GM18517 (cell line): ENCODE data around the gene EIF4E2.

ENCODE experiments used
- ATAC-seq: cut with Tn5 transposase; IDR thresholded peaks from one replicate; pipeline ENCODE4 v1.9.1; 2021; ENCODE audit warnings: mild to moderate bottlenecking, moderate library complexity; ENCODE audit not compliant: unreplicated experiment

The EIF4E2 gene

DNA sequence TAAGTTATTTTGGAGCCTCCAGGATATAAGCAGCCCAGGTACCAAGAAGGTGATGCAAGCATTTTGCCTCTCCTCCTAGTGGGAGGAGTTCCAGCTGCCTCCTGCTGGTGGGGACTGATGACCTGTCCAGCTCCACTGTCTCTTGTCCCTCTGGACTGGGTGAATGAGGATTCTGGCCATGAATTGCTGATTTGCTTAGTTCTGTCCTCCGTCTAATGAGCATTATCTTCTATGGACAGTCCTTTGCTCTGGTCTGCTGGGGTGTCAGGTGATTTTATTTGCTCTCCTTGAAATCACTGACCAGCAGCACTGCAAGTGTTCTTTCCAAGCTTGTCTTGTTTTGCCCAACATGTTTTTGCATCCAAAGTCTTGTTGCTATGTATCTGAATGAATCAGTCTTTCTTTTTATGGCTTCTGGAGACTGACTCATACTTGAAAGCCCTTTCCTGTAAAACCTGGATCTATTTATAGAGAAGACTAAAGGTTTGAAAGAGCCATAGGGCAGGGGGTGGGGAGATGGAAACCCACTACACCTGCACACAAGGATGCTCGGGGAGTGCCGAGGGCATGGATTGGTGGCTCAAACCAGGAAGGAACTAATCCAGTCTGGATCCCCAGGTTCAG is 42.4 kb downstream of the EIF4E2 start:
- no peak for ATAC-seq

DNA sequence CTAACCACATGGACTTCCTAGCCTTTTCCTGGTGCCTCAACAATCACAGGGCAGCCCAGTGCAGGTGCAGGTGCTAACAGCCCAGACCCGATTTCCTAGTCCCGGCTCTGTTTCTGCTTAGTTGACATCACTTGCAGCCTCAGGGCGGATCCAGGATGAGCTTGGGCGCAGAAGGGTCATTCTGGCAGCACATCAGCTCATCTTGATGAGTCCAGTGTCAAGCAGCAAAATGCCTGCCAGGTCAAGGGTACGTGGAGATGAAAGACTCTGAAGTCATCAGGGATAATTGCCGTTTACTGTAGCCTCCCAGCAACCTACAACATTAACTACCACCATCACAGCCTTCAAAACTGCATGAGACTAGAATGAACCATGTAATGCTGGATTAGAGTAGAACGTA is 43.5 kb downstream of the EIF4E2 start:
- ATAC-seq = no peak

DNA sequence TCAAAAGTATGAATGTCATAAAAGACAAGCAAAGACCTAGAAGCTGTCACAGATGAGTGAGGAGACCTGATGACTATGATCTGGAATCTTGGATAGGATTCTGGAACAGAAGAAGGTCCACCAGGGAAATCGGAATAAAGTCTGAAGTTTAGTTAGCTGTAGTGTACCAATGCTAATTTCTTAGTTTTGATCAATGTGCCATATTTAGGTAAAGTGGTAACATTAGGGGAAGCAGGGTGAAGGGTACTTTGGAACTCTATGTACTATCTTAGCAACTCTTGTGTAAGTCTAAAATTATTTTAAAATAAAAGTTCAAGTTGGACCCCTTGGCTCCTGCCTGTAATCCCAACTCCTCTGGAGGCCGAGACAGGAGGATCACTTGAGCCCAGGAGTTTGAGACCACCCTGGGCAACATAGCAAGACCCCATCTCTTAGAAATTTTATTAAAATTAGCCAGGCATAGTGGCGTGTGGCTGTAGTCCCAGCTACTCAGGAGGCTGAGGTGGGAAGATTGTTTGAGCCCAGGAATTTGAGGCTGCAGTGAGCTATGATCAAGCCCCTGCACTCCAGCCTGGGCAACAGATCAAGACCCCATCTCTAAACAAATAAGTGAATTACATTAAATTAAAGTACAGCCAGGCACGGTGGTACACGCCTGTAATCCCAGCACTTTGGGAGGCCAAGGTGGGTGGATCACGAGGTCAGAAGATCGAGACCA is 47.0 kb downstream of the EIF4E2 start:
- no peak for ATAC-seq

DNA sequence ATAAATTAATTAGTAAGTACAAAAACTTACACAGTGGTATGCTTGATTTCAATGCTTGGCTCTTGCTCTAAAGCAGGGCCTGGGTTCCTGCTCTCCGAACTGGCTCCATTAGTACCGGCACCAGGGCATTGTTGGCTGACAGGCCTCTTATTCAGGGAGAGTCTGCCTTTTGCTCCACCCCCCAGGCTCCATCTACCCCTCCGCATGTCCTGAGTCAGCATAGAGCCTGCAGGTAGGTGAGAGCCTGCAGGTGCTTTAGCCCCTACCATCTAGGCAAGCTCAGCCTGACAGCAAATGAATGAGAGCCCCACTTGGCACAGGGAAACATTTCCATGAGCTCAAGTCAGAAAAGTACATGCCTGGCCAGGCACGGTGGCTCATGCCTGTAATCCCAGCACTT is 47.8 kb downstream of the EIF4E2 start:
- ATAC-seq = no peak

DNA sequence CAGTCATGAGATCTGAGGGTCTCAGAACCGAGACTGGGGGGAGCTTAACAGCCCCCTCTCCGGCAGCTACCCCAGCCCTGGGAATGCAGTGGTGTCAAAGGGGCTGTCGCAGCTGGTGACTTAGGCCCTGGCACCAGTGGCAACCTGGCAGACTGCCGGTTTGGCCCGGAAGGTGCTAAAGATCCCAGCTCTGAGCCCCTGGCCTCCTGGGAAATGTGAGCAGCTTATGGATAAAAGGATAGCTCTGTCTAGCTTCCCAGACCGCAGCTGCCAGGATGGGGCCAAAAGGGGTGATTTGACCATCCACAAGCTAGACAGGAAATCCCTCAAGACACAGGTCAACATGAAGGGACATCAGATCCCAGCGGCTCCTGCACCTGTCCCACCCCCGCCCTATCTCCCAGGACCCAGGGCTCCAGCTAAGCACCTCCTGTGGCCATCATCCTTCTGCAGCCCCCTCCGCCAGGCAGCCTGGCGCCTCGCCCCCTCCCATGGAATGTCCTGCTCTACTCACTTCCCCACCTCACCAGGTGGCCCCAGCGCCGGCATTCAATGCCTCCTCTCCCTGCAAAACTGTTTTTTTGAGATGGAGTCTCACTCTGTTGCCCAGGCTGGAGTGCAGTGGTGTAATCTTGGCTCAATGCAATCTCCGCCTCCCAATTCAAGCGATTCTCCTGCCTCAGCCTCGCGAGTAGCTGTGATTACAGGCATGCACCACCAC is 49.7 kb downstream of the EIF4E2 start:
- ATAC-seq = no peak

DNA sequence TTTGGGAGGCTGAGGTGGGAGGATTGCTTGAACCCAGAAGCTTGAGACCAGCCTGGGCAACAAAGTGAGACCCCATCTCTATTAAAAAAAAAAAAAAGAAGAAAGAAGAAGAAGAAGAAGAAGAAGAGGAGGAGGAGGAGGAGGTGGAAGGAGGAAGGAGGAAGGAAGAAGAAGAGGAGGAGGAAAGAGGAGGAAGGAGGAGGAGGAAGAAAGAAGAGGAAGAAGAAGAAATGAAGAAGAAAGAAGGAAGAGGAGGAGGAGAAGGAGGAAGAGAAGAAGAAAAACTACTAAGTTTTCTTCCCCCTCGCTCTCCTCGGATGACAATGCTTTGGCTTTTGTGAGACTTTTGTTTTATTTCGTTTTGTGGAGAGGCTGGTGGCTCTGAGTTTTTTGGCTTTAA is 52.8 kb downstream of the EIF4E2 start:
- ATAC-seq = no peak

DNA sequence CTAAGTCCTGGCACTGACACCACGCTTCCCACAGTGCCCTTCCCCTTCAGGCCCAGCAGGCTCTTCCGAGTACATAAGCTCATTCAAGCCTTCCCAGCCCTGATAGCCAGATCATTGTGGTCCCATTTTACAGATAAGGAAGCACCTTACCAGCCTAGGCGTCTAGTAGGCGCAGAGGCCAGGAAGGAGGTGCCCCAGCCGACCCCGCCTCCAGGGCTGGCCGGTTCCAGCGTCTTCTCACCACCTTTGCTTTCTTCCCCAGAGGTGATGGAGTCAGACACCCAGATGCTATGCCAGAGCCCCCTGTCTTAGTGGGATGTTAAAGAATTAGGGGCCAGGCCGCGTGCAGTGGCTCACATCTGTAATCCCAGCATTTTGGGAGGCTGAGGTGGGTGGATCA is 54.0 kb downstream of the EIF4E2 start:
- ATAC-seq = no peak

DNA sequence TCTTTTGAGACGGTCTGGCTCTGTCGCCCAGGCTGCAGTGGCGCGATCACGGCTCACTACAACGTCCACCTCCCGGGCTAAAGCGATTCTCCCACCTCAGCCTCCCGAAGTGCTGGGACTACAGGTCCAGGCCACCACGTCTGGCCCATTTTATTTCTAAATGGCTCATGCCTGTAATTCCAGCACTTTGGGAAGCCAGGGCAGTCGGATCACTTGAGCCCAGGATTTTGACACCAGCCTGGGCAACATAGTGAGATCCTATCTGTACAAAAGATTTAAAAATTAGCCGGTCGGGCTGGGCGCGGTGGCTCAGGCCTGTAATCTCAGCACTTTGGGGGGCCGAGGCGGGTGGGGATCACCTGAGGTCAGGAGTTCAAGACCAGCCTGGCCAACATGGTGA is 56.5 kb downstream of the EIF4E2 start:
- ATAC-seq = no peak

DNA sequence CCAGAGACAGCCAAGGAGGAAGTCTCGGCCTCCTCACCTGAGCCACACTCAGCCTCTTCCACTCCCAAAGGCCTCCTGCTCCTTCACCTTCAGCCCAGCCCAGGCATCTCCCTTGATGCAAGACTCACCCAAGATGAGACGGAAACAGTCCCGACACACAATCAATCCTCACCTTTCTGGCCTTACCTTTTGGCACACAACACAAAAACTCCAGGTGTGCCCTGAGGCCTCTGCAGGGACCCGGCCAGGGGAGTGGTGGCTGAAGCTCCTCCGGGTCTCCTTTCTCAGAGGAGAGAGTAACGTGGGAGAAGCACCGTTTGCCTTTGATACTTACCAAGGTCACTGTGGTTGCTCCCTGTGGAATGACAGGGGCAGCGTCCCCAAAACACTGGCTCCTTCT is 59.1 kb downstream of the EIF4E2 start:
- ATAC-seq = no peak

DNA sequence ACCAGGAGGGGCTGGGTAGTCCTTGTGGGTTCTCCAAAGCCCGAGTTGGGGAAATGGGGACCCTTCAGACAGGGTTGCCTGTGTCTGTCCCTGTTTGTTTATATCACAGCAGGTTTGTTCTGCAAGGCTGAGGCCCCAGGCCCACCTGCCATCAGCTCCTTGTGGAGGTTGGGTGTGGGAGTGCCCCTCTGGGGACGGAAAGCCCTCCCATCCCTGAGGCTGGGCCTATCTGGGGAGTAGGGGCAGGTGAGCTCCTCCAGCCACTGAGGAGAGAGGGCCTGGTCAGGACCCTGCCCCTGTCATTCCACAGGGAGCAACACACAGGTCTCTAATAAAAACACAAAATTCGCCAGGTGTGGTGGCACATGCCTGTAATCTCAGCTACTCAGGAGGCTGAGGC is 59.6 kb downstream of the EIF4E2 start:
- ATAC-seq = no peak

DNA sequence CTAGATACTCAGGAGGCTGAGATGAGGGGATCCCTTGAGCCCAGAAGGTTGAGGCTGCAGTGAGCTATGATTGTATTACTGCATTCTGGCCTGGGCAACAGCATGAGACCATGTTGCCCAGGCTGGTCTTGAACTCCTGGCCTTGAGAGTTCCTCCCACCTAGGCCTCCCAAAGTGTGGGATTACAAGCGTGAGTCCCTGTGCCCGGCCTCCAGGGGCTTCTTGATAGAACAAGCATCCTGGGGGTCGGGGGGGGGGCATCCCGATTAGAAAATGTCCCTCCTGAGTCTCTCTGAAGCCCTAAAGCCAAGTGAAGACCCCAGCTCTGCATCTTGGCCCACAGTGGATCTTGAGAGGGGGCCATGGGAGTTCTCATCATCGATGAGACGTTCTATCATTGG is 60.6 kb downstream of the EIF4E2 start:
- no peak for ATAC-seq

DNA sequence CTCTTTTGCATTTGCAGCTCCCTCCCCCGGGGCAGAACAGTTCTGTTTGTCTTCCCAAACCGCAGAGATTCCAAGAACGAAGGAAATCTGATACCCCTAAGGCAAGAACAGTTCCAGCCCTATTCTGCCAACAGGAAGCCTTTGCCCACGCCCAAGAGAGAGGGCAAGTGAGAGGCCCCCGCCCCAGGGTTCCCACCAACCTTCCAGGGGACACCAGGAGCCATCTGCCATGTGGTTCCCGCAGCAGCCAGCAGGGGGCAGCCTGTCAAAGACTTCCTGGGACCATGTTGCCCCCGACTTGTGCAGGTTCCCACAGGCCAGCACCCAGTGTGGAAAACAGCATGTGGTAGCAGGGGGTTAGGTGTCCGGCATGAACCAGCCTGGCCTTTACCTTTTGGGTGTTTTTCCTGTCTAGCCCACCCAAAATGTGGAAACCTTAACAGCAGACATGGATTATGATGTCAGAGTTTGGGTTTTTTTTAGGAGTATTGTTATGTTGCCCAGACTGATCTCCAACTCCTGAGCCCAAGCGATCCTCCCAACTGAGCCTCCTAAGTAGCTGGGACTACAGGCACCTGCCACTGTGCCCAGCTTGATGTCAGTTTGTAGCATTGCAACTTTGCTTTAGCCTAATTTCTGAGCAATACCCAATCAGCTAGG is 61.2 kb downstream of the EIF4E2 start:
- ATAC-seq = no peak

DNA sequence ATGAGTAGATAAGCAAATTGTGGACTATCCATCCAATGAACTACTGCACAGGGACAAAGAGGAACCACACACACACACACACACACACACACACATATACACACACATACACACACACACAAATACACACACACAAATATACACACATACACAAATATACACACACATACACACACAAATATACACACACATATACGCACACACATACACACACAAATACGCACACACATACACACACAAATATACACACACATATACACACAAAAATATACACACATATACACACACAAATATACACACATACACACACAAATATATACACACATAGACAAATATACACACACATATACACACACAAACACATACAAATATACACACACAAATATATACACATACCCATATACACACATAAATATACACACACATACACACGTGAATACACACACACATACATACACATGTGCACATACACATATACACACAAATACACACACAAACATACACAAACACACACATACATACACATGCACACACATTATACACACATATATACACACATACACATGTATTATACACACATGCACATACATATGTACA is 63.1 kb downstream of the EIF4E2 start:
- ATAC-seq = no peak

DNA sequence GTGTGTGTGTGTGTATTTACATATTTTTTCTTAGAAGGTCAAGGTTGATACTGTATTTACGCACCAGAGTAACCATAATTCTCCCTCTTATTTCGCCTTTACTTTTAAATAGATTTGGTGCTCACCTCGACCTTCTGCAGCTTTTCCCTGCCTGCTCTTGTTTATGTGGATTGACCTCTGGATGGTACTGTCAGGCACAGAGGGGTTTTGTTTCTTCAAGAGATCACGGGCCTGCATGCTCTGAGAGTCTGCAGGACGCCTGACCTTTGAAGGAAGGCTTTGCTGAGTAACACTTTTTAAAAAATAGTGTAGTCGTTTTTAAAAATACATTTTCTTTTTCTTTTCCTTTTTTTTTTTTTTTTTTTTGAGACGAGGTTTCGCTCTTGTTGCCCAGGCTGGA is 64.8 kb downstream of the EIF4E2 start:
- no peak for ATAC-seq
